GM19099 (cell line): ENCODE results near the gene FAM228B.

ENCODE experiments used
- POLR2A ChIP-seq: IDR thresholded peaks from 3 replicates; pipeline ENCODE4 v1.6.1; 2011; ENCODE audit warnings: low read depth; ENCODE audit not compliant: insufficient read length; ENCODE audit errors: extremely low read depth

The FAM228B gene

GRCh38 chr2:24123922-24124580, 782 bp downstream of the FAM228B start:
- no peak for TF ChIP-seq POLR2A

- no peak for TF ChIP-seq POLR2A
Measured at GRCh38 chr2:24125956-24126355, 2.7 kb downstream of the FAM228B start.

GRCh38 chr2:24132543-24132942, 9.3 kb downstream of the FAM228B start:
- TF ChIP-seq POLR2A = no peak

- no peak for TF ChIP-seq POLR2A
Measured at GRCh38 chr2:24147364-24147763, 24.1 kb downstream of the FAM228B start.

GRCh38 chr2:24152413-24153197, 29.3 kb downstream of the FAM228B start:
- no peak for TF ChIP-seq POLR2A

- TF ChIP-seq POLR2A = no peak
Measured at GRCh38 chr2:24153478-24153877, 30.2 kb downstream of the FAM228B start.

- TF ChIP-seq POLR2A = no peak
Measured at GRCh38 chr2:24158131-24158530, 34.9 kb downstream of the FAM228B start.

GRCh38 chr2:24159708-24160107, 36.4 kb downstream of the FAM228B start:
- TF ChIP-seq POLR2A = no peak

- TF ChIP-seq POLR2A = no peak
Measured at GRCh38 chr2:24160761-24161160, 37.5 kb downstream of the FAM228B start.

- no peak for TF ChIP-seq POLR2A
Measured at GRCh38 chr2:24162494-24162893, 39.2 kb downstream of the FAM228B start.

- no peak for TF ChIP-seq POLR2A
Measured at GRCh38 chr2:24163186-24163585, 39.9 kb downstream of the FAM228B start.

GRCh38 chr2:24163601-24164000, 40.3 kb downstream of the FAM228B start:
- TF ChIP-seq POLR2A = no peak

- TF ChIP-seq POLR2A = no peak
Measured at GRCh38 chr2:24164416-24164973, 41.2 kb downstream of the FAM228B start.

GRCh38 chr2:24169023-24169422, 45.8 kb downstream of the FAM228B start:
- no peak for TF ChIP-seq POLR2A

- no peak for TF ChIP-seq POLR2A
Measured at GRCh38 chr2:24174851-24175277, 51.6 kb downstream of the FAM228B start, which contains the start of gene FAM228A. Gene FAM228A, plus strand, starts transcription at chr2:24175053. Its CDS starts 428 bp downstream, at chr2:24175481.
